Gastrocnemius medialis (tissue), 4 donors: ENCODE data around the gene SDHA.

Source experiments
- POLR2A ChIP-seq, 2 donors: fragments of 450-650 bp; IDR thresholded peaks; one replicate each; pipeline ENCODE4 v1.6.1; 2017; ENCODE audit warnings: antibody characterized with exemption in 2 of 2, mild to moderate bottlenecking in 2 of 2, moderate library complexity in 2 of 2
- TF ChIP-seq, protein P1 (sequence below), 5 experiments: fragments of 450-650 bp in 3 of 5; fragments of 200-600 bp in 2 of 5; sonication (generic) in 2 of 5; IDR thresholded peaks in 4 of 5; conservative IDR thresholded peaks in 1 of 5; 1 replicate in 4 of 5; 2 replicates in 1 of 5; pipeline ENCODE4 v1.5.1; 2016 to 2019; ENCODE audit warnings: antibody characterized with exemption in 5 of 5, mild to moderate bottlenecking in 3 of 5, moderate library complexity in 3 of 5

DNA sequence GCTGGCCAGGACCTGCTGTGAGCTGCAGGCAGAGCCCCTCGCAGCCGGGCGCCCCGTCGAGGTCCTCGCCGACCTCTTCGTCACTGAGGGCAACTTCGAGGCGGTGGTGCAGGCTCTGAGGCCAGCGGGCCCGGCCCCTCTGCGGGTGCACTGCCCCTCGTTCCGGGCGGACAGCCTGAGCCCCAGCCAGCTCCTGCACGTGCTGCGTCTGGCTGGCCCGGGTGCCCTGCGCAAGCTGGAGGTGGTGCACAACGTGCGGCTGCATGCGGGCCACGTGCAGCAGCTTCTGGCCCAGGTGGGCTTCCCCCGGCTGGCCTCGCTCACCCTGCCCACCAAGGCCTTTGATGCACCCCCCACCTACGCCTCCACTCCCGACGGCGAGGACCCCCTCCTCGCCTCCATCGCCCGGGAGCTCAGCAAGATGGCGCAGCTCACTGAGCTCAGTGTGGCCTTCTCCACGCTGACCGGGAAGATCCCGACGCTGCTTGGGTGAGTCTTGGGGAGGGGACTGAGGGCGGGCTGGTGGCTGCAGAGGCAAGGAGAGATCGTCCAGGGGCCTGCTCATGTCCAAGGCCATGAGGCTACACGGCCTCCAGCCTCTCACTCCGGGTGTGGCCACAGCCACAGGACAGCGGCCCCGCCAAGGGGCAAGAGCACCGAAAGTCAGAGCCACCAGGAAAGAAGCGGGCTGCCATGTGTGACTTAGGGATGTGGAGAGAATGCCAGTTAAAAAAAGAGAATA is 26.0 kb upstream of the SDHA start:
- no peak for TF ChIP-seq POLR2A (IDR thresholded peaks at IDR 0.05)
- TF ChIP-seq, protein P1, sequence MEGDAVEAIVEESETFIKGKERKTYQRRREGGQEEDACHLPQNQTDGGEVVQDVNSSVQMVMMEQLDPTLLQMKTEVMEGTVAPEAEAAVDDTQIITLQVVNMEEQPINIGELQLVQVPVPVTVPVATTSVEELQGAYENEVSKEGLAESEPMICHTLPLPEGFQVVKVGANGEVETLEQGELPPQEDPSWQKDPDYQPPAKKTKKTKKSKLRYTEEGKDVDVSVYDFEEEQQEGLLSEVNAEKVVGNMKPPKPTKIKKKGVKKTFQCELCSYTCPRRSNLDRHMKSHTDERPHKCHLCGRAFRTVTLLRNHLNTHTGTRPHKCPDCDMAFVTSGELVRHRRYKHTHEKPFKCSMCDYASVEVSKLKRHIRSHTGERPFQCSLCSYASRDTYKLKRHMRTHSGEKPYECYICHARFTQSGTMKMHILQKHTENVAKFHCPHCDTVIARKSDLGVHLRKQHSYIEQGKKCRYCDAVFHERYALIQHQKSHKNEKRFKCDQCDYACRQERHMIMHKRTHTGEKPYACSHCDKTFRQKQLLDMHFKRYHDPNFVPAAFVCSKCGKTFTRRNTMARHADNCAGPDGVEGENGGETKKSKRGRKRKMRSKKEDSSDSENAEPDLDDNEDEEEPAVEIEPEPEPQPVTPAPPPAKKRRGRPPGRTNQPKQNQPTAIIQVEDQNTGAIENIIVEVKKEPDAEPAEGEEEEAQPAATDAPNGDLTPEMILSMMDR (IDR thresholded peaks at IDR 0.05 in 4 of 5, conservative IDR thresholded peaks at IDR 0.05 in 1 of 5) = no peak
